Measurements from ENCODE around the gene INPP5D. TPM values are rescaled to one million over a fixed set of nuclear protein-coding genes. Genes with fewer than 3 reads are reported as not detected.
"Not testable (repeated sequence)": the region's sequence is repeated elsewhere in the genome, so short reads cannot be mapped to it uniquely, and the experiment has no call there.

Gene INPP5D
- total RNA-seq, 1 donor from 2014 or later, result 8.9 TPM

DNA sequence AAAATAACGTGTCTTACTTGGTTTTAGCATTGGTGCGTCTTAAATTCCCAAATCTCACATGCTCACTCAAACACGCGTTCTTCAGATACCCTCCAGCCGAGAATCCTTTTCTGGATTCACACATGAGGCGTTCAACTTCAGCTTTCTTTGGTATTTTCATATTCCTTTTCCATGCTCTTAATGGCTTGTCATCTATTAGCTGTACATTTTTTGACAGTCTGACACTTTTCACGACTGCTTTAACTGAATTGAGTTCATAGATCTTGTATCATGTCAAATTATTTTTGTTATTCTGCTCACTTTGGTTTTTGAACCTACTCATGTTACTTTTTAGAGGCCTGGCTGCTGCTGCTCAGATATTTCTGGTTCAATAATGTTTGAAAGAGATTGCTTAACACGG lies 59.0 kb downstream of the INPP5D start:
- Mint-ChIP-seq H3K4me3 (no peak overlapping the region), H3K4me1 (no peaks in the 10 kb centered on the region), H3K27ac (no peak overlapping the region), H3K9me3 (no peaks in the 10 kb centered on the region), H3K36me3 (no peaks in the 10 kb centered on the region), H3K27me3 (ENCODE audit: low read depth) (peaks cover 4% of the 10 kb centered on the region)
- DNase-seq (ENCODE audit: low spot score in 2 of 2, unreplicated experiment in 2 of 2), result no peak
- TF ChIP-seq, protein P1, sequence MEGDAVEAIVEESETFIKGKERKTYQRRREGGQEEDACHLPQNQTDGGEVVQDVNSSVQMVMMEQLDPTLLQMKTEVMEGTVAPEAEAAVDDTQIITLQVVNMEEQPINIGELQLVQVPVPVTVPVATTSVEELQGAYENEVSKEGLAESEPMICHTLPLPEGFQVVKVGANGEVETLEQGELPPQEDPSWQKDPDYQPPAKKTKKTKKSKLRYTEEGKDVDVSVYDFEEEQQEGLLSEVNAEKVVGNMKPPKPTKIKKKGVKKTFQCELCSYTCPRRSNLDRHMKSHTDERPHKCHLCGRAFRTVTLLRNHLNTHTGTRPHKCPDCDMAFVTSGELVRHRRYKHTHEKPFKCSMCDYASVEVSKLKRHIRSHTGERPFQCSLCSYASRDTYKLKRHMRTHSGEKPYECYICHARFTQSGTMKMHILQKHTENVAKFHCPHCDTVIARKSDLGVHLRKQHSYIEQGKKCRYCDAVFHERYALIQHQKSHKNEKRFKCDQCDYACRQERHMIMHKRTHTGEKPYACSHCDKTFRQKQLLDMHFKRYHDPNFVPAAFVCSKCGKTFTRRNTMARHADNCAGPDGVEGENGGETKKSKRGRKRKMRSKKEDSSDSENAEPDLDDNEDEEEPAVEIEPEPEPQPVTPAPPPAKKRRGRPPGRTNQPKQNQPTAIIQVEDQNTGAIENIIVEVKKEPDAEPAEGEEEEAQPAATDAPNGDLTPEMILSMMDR (IDR thresholded peaks at IDR 0.05; ENCODE audit: unreplicated experiment), result no peak

- H3K9me3 Mint-ChIP-seq, result no peaks in the 10 kb centered on the region
- no peak overlapping the region for H3K27ac Mint-ChIP-seq
- DNase-seq (ENCODE audit: low spot score in 2 of 2, unreplicated experiment in 2 of 2), result no peak
- no peak overlapping the region for H3K4me3 Mint-ChIP-seq
- TF ChIP-seq, protein P1 (IDR thresholded peaks at IDR 0.05; ENCODE audit: unreplicated experiment), result no peak
- no peaks in the 10 kb centered on the region for H3K4me1 Mint-ChIP-seq
- H3K36me3 Mint-ChIP-seq, result no peaks in the 10 kb centered on the region
- H3K27me3 Mint-ChIP-seq (ENCODE audit: low read depth), result peaks cover 4% of the 10 kb centered on the region
Measured at GRCh38 chr2:233119806-233120205, 59.7 kb downstream of the INPP5D start.

DNA sequence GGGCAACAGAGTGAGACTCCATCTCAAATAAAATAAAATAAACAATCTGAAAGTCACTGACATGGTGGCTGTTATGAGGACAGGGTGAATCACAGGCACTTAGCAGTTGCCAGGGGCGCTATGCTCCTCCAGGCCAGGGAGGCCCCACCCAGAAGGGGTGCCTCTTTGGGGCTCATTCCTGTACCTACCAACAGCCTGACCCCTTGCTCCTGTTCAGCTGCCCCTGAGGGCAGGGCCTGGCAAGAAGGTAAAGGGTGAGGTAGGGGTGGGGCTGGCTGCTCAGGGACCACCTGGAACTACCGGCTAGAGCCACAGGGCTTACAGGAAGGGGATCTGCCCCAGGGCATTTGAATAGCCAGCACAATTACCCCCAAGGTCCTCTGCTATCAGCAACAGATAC lies 60.3 kb downstream of the INPP5D start:
- H3K27ac Mint-ChIP-seq, result no peak overlapping the region
- no peaks in the 10 kb centered on the region for H3K9me3 Mint-ChIP-seq
- no peaks in the 10 kb centered on the region for H3K36me3 Mint-ChIP-seq
- no peak overlapping the region for H3K4me3 Mint-ChIP-seq
- TF ChIP-seq, protein P1 (IDR thresholded peaks at IDR 0.05; ENCODE audit: unreplicated experiment), result no peak
- no peak for DNase-seq (ENCODE audit: low spot score in 2 of 2, unreplicated experiment in 2 of 2)
- H3K4me1 Mint-ChIP-seq, result no peaks in the 10 kb centered on the region
- H3K27me3 Mint-ChIP-seq (ENCODE audit: low read depth), result peaks cover 2% of the 10 kb centered on the region

DNA sequence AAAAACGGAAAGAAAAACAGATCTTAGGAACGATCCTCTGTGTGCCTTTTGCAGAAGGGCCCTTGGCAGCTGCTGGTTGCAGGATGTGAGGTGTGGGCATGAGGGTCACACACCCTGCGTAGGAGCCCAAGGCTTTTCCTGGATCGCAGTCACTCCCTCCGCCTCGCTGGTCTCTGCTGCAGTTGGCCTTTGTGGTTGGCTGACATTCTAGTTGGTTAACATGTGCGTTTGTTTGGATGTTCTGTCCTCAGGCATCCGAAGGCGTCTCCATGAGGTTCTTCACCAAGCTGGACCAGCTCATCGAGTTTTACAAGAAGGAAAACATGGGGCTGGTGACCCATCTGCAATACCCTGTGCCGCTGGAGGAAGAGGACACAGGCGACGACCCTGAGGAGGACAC lies 61.7 kb downstream of the INPP5D start:
- no peaks in the 10 kb centered on the region for H3K9me3 Mint-ChIP-seq
- no peaks in the 10 kb centered on the region for H3K36me3 Mint-ChIP-seq
- TF ChIP-seq, protein P1 (IDR thresholded peaks at IDR 0.05; ENCODE audit: unreplicated experiment), result no peak
- no peak for DNase-seq (ENCODE audit: low spot score in 2 of 2, unreplicated experiment in 2 of 2)
- H3K27ac Mint-ChIP-seq, result no peak overlapping the region
- H3K4me3 Mint-ChIP-seq, result no peak overlapping the region
- no peaks in the 10 kb centered on the region for H3K4me1 Mint-ChIP-seq
- peaks cover under 1% of the 10 kb centered on the region for H3K27me3 Mint-ChIP-seq (ENCODE audit: low read depth)

DNA sequence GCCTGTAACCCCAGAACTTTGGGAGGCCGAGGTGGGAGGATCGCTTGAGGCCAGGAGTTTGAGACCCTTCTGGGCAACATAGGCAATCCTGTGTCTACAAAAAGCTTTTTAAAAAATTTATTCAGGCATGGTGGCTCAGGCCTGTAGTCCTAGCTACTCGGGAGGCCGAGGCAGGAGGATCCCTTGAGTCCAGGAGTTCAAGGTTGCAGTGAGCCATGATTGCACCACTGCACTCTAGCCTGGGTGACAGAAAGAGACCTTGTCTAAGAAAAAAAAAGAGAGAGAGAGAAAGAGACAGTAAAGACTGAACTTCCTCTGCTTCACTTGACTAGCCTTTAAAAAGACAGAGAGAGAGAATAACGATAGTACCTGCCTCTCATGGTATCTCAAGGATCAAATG lies 62.4 kb downstream of the INPP5D start:
- Mint-ChIP-seq H3K4me3 (no peak overlapping the region), H3K9me3 (no peaks in the 10 kb centered on the region), H3K27ac (no peak overlapping the region), H3K27me3 (ENCODE audit: low read depth) (no peaks in the 10 kb centered on the region), H3K36me3 (no peaks in the 10 kb centered on the region), H3K4me1 (no peaks in the 10 kb centered on the region)
- TF ChIP-seq, protein P1 (IDR thresholded peaks at IDR 0.05; ENCODE audit: unreplicated experiment), result no peak
- no peak for DNase-seq (ENCODE audit: low spot score in 2 of 2, unreplicated experiment in 2 of 2)

- H3K9me3 Mint-ChIP-seq; H3K4me1 Mint-ChIP-seq; H3K36me3 Mint-ChIP-seq; H3K27me3 Mint-ChIP-seq (ENCODE audit: low read depth); H3K27ac Mint-ChIP-seq; H3K4me3 Mint-ChIP-seq; DNase-seq (ENCODE audit: low spot score in 2 of 2, unreplicated experiment in 2 of 2): not testable (repeated sequence)
Measured at GRCh38 chr2:233123576-233123975, 63.4 kb downstream of the INPP5D start.
